ENCODE data around the gene RUVBL1.

RUVBL1 gene

GRCh38 chr3:128144512-128145187, 21.0 kb upstream of the RUVBL1 start:
- DNase-seq, result no peak

DNA sequence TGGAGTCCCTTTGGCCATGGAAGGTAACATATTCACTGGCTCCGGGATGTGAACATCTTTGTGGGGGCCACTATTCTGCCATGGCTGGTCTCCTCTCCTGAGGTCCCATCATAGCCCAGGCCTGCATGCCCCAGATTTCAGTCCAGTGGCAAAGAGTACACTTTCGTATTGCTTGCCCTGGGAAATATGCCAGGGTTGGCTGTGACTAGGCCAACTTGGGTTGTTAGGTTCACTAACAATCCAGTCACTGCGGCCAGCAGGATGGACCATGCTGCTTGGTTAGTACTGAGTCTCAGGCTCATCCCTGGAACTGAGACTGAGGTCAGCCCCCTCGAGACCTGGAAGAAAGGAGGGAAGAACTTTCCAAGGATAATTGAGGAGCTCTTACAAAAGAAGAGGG, 19.9 kb upstream of the RUVBL1 start:
- DNase-seq, result no peak

DNA sequence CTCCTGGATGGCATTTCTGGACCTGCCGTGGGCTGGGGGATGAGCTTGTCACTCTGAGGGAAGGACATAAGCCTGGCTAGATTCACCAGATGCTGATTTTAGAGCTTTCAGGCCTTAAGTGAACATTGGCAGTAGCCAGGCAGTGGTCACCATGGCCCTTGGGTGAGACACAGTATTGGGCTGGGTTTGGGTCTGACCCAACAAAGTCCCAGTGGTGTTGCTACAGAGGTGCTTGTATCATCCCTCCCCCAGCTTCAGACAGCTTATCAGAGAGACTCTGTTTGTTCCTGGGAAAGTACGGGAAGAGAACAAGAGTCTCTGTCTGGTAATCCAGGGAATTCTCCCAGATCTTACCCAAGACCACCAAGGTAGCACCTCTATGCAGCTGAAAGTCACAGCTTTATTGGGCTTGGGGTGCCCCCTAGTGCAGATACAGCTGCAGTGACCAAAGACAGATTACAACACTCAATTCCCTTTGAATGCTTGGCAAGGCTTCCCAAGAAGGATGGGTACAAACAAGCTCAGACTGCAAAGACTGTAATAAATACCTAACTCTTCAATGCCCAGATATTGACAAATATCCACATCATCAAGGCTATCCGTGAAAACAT, 9.8 kb upstream of the RUVBL1 start:
- DNase-seq, result no peak

- no peak for DNase-seq
Observed at GRCh38 chr3:128131897-128132646, 8.5 kb upstream of the RUVBL1 start.

DNA sequence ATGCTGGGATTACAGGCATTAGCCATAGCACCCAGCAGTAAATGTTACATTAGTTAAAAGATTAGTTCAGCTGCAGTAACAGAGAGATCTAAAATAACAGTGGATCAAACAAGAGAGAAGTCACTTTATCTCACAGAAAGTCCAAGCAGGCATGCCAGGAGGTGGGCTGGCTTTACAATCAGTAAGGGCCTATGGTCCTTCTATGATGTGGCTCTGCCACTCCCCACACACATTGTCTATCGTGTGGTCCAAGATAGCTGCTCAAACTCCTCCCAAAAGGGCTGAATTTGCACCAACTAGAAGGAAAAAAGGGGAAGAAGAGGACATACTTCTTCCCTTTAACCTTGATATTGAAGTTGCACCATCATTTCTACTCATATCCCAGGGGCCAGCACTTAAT, 4.6 kb upstream of the RUVBL1 start:
- no peak for DNase-seq

DNA sequence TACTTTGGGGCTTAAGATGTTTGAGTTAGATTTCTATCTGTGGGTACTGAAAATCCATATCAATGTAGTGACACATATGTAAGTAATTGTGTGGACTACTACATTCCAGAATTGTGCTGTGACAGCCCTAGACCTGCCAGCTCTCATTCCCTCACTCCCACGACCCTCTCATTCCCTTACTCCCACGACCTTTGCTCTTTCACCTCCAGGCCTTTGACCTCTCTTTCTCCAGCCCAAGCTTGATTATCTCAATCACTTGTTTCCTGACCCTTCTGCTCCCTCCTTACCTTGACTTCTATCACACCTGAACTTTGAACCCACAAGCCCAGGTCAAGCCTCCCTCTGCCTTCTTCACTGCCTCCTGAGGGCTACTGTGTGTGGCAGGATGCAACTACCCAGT, 3.6 kb upstream of the RUVBL1 start:
- no peak for DNase-seq

GRCh38 chr3:128123156-128123537, 465 bp downstream of the RUVBL1 start:
- no peak for DNase-seq

DNA sequence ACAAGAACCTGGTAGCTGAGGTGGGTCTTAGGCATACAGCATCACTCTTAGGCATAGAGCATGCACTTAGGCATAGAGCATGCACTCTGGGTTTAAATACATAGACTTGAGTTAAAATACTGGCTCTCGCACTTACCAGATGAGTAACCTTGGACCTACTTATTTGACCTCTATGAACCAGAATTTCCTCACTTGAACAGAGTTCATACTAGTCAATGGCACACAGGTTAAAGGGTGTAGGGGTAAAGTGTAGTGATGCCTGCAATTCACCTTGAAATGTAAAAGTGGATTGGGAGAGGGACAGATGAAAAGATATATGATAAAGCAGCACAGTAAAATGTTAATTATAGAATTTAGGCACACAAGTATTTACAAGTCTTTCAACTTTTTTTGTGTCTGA, 1.6 kb downstream of the RUVBL1 start:
- no peak for DNase-seq

DNA sequence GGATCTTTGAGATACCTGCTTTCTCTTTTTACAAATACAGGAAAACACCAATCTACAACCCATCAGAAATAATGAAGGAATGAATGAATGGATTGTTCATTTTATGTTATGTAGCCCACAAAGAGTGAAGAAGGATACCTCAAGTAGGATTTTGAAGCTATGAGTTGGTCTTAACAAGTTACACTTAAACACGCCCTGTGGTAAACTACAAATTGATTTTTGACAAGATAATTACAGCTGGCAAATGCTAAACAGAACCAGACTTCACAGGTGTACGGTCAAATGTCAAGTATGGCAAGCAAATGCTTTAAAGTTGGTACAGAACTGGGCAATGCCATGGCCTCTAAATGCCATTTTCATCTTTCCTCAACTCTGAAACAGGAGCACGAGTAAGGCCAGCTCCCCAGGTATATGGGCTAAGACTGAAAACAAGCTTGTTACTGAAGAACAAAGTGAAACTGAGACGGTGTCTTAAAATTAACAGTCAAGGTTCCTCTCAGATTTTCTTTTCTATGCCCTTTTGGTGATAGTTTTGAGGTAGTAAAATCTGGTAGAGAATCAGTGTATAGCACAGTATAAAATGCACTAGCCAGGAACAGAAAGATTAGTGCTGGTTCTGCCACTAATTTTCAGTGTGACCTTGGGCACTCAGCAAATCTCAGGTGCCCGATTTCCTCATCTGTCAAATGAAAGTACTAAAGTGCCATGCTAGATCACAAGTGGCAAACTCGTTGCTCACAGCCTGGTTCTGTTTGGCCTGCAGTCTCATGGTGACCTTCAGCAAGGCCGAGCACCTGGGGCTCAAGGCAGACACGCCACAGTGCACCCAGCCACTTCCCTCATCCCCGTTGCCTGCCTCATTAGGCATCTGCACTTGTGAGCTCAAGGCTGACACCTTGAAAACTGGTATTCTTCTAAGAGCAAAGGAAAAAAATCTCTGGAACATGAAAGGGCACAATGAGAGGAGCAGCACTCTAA, 9.5 kb downstream of the RUVBL1 start:
- DNase-seq, result no peak

- no peak for DNase-seq
Observed at GRCh38 chr3:128112357-128112968, 11.1 kb downstream of the RUVBL1 start.

GRCh38 chr3:128111147-128111546, 12.5 kb downstream of the RUVBL1 start:
- DNase-seq, result no peak

DNA sequence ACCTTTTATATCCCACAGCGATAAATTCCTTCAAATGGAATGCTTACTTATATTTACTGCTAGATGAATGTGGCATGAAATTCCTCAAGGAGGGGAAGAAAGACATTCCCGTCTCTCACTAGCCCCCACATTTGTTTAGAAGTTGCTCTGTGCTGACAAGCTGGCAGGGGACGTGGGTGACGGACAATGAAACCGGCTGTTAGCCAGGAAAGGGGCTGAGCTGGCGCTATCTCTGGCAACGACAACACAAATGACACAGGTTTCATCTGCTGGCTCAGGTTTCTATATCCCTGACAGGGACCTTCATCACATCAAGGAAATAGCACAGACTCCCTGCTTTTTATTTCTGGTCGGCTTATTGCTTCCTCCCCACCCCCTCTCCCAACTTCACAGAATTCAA, 15.8 kb downstream of the RUVBL1 start:
- DNase-seq, result no peak

GRCh38 chr3:128103136-128103676, 20.4 kb downstream of the RUVBL1 start:
- DNase-seq, result no peak

- DNase-seq, result no peak
Observed at GRCh38 chr3:128100638-128101037, 23.0 kb downstream of the RUVBL1 start.

DNA sequence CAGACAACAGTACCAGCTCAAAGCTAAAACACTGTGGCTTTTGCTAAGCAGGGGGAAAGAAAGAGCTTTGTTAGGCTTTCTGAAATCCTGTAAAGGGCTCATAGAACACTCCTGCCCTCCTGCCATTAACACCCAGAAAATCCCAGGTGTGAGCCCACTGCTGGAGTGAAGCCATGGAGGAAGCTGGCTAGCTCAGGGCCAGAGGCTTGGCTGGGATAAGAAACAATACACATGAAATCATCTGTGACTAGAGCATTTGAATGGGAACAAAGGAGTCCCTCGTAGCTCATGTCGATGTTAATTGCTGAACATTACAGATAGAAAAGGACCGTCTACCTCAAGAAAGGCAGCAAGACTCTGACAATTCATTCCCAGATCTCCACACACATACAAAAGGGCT, 23.5 kb downstream of the RUVBL1 start:
- no peak for DNase-seq

- no peak for DNase-seq
Observed at GRCh38 chr3:128098234-128098633, 25.4 kb downstream of the RUVBL1 start.

GRCh38 chr3:128095222-128095703, 28.3 kb downstream of the RUVBL1 start:
- peak; percentile 39 for DNase-seq

DNA sequence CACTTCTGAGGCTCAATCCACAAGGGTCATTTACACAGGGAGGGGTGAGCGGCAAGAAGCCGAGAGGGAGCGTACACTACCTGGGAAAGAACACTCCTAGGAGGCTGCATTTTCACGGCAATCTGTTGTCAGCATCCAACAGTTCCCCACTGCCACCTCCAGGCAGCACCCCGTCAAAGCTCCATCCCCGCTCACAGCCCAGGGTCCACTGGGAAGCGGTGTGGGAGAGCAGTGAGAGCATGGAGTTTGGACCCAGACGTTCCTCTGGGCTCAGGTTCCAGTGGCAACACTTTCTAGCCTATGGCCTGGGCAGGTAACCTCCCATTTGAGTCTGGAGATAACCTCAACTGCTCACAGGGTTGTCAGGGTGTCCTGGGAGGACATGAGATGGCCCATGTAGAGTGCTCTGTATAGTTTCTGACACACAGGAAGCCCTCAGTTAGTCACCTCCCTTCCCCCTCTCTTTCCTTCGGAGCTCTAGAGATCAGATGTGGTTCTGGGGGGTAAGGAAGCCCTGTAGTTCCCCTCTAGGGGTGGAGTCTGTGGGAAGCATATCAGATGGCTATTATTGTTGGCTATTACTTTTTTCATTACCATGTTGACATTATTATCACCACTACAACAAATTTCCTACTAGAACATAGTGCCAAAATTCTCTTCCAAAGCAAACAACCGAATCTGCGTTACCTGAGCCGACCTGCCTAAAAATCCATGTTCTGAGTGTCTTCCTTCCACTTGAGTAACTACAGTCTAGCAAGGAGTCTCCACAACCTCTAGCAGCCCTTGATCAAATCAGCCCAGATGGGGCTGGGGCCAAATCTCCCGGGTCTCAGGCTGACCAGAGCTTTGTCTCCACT, 29.1 kb downstream of the RUVBL1 start:
- no peak for DNase-seq

- no peak for DNase-seq
Observed at GRCh38 chr3:128091586-128091985, 32.0 kb downstream of the RUVBL1 start.

- DNase-seq, result no peak
Observed at GRCh38 chr3:128089135-128089534, 34.5 kb downstream of the RUVBL1 start.

GRCh38 chr3:128084675-128085021, 39.0 kb downstream of the RUVBL1 start:
- no peak for DNase-seq

All from right kidney (tissue), 1 donor.